WTC11 (cell line): ENCODE measurements around the gene RAB26. TPM values are rescaled to one million over a fixed set of nuclear protein-coding genes. Genes with fewer than 3 reads are reported as not detected.

Source experiments
- ATAC-seq: fragments of 200-7000 bp; cut with Tn5 transposase; 2 replicates; pipeline ENCODE4 v1.10.0; 2021; ENCODE audit warnings: mild to moderate bottlenecking, moderate library complexity
- CTCF ChIA-PET: fragments of 300-600 bp; sonication (Branson Sonifier 250); formaldehyde crosslinking; loops from one replicate; lab custom pipeline; 2021; ENCODE audit warnings: antibody characterized with exemption; lab: Charles Lee
- POLR2A ChIA-PET: fragments of 350-600 bp; sonication (Branson Sonifier 250); formaldehyde crosslinking; loops from one replicate; lab custom pipeline; 2021; ENCODE audit warnings: antibody characterized with exemption; lab: Charles Lee
- DNase-seq: peaks from one replicate; pipeline ENCODE4 v3.0.0; 2021; ENCODE audit warnings: low spot score
- H3K27ac Mint-ChIP-seq: 2 replicates; pipeline ENCODE4 v1.8.0; 2021; ENCODE audit warnings: mixed read lengths
- H3K27me3 Mint-ChIP-seq: 2 replicates; pipeline ENCODE4 v1.8.0; 2021; ENCODE audit warnings: low read depth, mild to moderate bottlenecking, moderate library complexity, mixed read lengths
- H3K36me3 Mint-ChIP-seq: 2 replicates; pipeline ENCODE4 v1.8.0; 2021; ENCODE audit warnings: mixed read lengths
- H3K4me1 Mint-ChIP-seq: 2 replicates; pipeline ENCODE4 v1.8.0; 2022; ENCODE audit warnings: mixed read lengths
- H3K4me3 Mint-ChIP-seq: 2 replicates; pipeline ENCODE4 v1.8.0; 2021; ENCODE audit warnings: mild to moderate bottlenecking, moderate library complexity, mixed read lengths
- H3K9me3 Mint-ChIP-seq: 2 replicates; pipeline ENCODE4 v1.8.0; 2021; ENCODE audit warnings: mixed read lengths
- ARID4B ChIP-seq: sonication (generic); formaldehyde crosslinking; IDR thresholded peaks from 2 replicates; pipeline ENCODE4 v1.8.0; 2023; ENCODE audit warnings: missing genetic modification reagents, mild to moderate bottlenecking, borderline replicate concordance
- CTCF ChIP-seq: fragments of 200-600 bp; IDR thresholded peaks from 2 replicates; pipeline ENCODE4 v1.8.0; 2022; ENCODE audit warnings: antibody characterized with exemption
- E2F5 ChIP-seq: sonication (generic); formaldehyde crosslinking; IDR thresholded peaks from 2 replicates; pipeline ENCODE4 v1.8.1; 2022; ENCODE audit warnings: mild to moderate bottlenecking, moderate library complexity, missing genetic modification reagents
- FOXP1 ChIP-seq: sonication (generic); formaldehyde crosslinking; IDR thresholded peaks from 2 replicates; pipeline ENCODE4 v1.8.0; 2022; ENCODE audit warnings: missing genetic modification reagents, mild to moderate bottlenecking, moderate library complexity, borderline replicate concordance
- GTF2I ChIP-seq: fragments of 250-450 bp; sonication (Bioruptor Pico); conservative IDR thresholded peaks from 2 replicates; pipeline ENCODE4 v1.4.0; 2021; ENCODE audit warnings: mild to moderate bottlenecking
- NFE2L1 ChIP-seq: sonication (generic); formaldehyde crosslinking; IDR thresholded peaks from 2 replicates; pipeline ENCODE4 v1.8.1; 2023; ENCODE audit warnings: missing genetic modification reagents
- NR1H2 ChIP-seq: sonication (generic); formaldehyde crosslinking; IDR thresholded peaks from 2 replicates; pipeline ENCODE4 v1.9.0; 2021; ENCODE audit warnings: mild to moderate bottlenecking, moderate library complexity, missing genetic modification reagents
- NR3C1 ChIP-seq: sonication (generic); formaldehyde crosslinking; conservative IDR thresholded peaks from 2 replicates; pipeline ENCODE4 v1.8.1; 2023; ENCODE audit warnings: low read depth, mild to moderate bottlenecking, missing genetic modification reagents
- ZBTB21 ChIP-seq: sonication (generic); formaldehyde crosslinking; IDR thresholded peaks from 2 replicates; pipeline ENCODE4 v1.8.1; 2023; ENCODE audit warnings: mild to moderate bottlenecking, missing genetic modification reagents, borderline replicate concordance
- ZNF219 ChIP-seq: sonication (generic); formaldehyde crosslinking; IDR thresholded peaks from 2 replicates; pipeline ENCODE4 v1.8.0; 2023; ENCODE audit warnings: missing genetic modification reagents, mild to moderate bottlenecking, borderline replicate concordance
- ZNF396 ChIP-seq: fragments of 250-450 bp; sonication (Bioruptor Pico); IDR thresholded peaks from 2 replicates; pipeline ENCODE4 v1.8.0; 2021; ENCODE audit warnings: mild to moderate bottlenecking, moderate library complexity, borderline replicate concordance
- total RNA-seq: library from RNA; stranded (reverse); gene quantifications from 3 replicates; pipeline ENCODE4 v1.2.3, GENCODE V29; 2021

The RAB26 gene
- total RNA-seq, 1 experiment from 2014 or later: 7.3 TPM

GRCh38 chr16:2170587-2171435, 22.4 kb downstream of the RAB26 start (continued):
- TF ChIP-seq ZNF396 (CRISPR knock-in tag) (no peak), FOXP1 (CRISPR knock-in tag) (no peak), CTCF (no peak)

- ATAC-seq (no peak), DNase-seq (no peak)
- no peak overlapping the region for H3K4me3 Mint-ChIP-seq
- peaks cover 24% of the 10 kb centered on the region for H3K36me3 Mint-ChIP-seq
- TF ChIP-seq ARID4B (CRISPR knock-in tag): no peak
- 0 out of 2 replicates have a peak, but pooled peaks have one; percentile 8 for TF ChIP-seq FOXP1 (CRISPR knock-in tag)
- H3K27ac Mint-ChIP-seq: no peak overlapping the region
- CTCF ChIA-PET: no interaction called here
- H3K9me3 Mint-ChIP-seq: no peaks in the 10 kb centered on the region
- H3K27me3 Mint-ChIP-seq: no peaks in the 10 kb centered on the region
- POLR2A ChIA-PET: no interaction called here
- no peaks in the 10 kb centered on the region for H3K4me1 Mint-ChIP-seq
These were observed 23.3 kb downstream of the RAB26 start for GRCh38 chr16:2171601-2172178.

GRCh38 chr16:2172688-2173335, 24.4 kb downstream of the RAB26 start:
- no peak for ATAC-seq
- POLR2A ChIA-PET: interaction anchor here (0.6 kb wide), 2 partner anchors 87 to 122 kb away, joined by 3 to 4 read pairs; no protein-coding TSS in a partner anchor
- Mint-ChIP-seq H3K27me3 (no peaks in the 10 kb centered on the region), H3K4me1 (no peaks in the 10 kb centered on the region), H3K9me3 (no peaks in the 10 kb centered on the region), H3K27ac (0 out of 2 replicates have a peak overlapping the region, but pooled peaks have one; percentile 60), H3K36me3 (peaks cover 24% of the 10 kb centered on the region), H3K4me3 (no peak overlapping the region)
- CTCF ChIA-PET: interaction anchor here (0.6 to 1.0 kb wide), 2 partner anchors 104 to 169 kb away, joined by 3 to 4 read pairs; no protein-coding TSS in a partner anchor
- TF ChIP-seq GTF2I (CRISPR knock-in tag): no peak
- no peak for TF ChIP-seq ZNF219
- TF ChIP-seq NR3C1 (CRISPR knock-in tag): no peak
- no peak for TF ChIP-seq ZBTB21
- TF ChIP-seq NFE2L1 (CRISPR knock-in tag): no peak
- TF ChIP-seq FOXP1 (CRISPR knock-in tag): no peak
- TF ChIP-seq E2F5 (CRISPR knock-in tag): no peak
- TF ChIP-seq CTCF: no peak
- no peak for TF ChIP-seq NR1H2 (CRISPR knock-in tag)
- DNase-seq: no peak
